Endothelial cell of umbilical vein (primary cell): ENCODE results near the gene VKORC1.

Experiments
- CTCF ChIP-seq, 2 donors: IDR thresholded peaks; 1 replicate in 1 of 2; 2 replicates in 1 of 2; pipeline ENCODE4 v1.5.1; 2011; ENCODE audit warnings: low read length in 2 of 2, mild to moderate bottlenecking in 2 of 2, moderate library complexity in 2 of 2, control low read depth in 1 of 2, inconsistent platforms in 1 of 2, low read depth in 1 of 2; ENCODE audit not compliant: insufficient read depth in 1 of 2; ENCODE audit errors: extremely low read depth in 1 of 2
- EZH2 ChIP-seq: IDR thresholded peaks from 2 replicates; pipeline ENCODE4 v1.6.1; 2012; ENCODE audit warnings: borderline replicate concordance, low read depth, mild to moderate bottlenecking, moderate library complexity, low read length, inconsistent platforms; ENCODE audit not compliant: severe bottlenecking
- GATA2 ChIP-seq: IDR thresholded peaks from 2 replicates; pipeline ENCODE4 v1.7.0; 2011; ENCODE audit warnings: low read depth, mild to moderate bottlenecking, moderate library complexity, mixed read lengths, low read length; ENCODE audit not compliant: insufficient read length, insufficient read depth
- MAX ChIP-seq: IDR thresholded peaks from 2 replicates; pipeline ENCODE4 v1.6.1; 2011; ENCODE audit not compliant: insufficient read depth, insufficient read length
- POLR2A ChIP-seq: IDR thresholded peaks from 2 replicates; pipeline ENCODE4 v1.6.1; 2012; ENCODE audit warnings: low read depth, mild to moderate bottlenecking, control low read depth, low read length
- POLR2AphosphoS5 ChIP-seq: IDR thresholded peaks from 2 replicates; pipeline ENCODE4 v1.6.1; 2012; ENCODE audit warnings: low read depth, mild to moderate bottlenecking, control low read depth, low read length, moderate library complexity; ENCODE audit not compliant: insufficient read depth

GRCh38 chr16:31108794-31109558 is 14.4 kb upstream of the VKORC1 start:
- TF ChIP-seq MAX (no peak), CTCF (IDR thresholded peaks at IDR 0.05; ENCODE audit: extremely low read depth in 1 of 2, insufficient read depth in 1 of 2, low read depth in 1 of 2, low read length in 2 of 2) (no peak), POLR2A (no peak), EZH2 (no peak), POLR2AphosphoS5 (no peak), GATA2 (no peak)
